Stimulated activated CD8-positive, alpha-beta memory T cell treated with anti-CD3 and anti-CD28 coated beads, Interleukin-4, amount 100 ng/mL, for 4 hours (primary cell): ENCODE measurements around the gene UBXN4.
"Not testable (repeated sequence)": the region's sequence is repeated elsewhere in the genome, so short reads cannot be mapped to it uniquely, and the experiment has no call there.

Source experiments
- DNase-seq, 2 donors: peaks; one replicate each; pipeline ENCODE4 v3.0.0-alpha.2; 2020; ENCODE audit warnings: low read depth in 2 of 2, low spot score in 1 of 2

Gene UBXN4, protein sequence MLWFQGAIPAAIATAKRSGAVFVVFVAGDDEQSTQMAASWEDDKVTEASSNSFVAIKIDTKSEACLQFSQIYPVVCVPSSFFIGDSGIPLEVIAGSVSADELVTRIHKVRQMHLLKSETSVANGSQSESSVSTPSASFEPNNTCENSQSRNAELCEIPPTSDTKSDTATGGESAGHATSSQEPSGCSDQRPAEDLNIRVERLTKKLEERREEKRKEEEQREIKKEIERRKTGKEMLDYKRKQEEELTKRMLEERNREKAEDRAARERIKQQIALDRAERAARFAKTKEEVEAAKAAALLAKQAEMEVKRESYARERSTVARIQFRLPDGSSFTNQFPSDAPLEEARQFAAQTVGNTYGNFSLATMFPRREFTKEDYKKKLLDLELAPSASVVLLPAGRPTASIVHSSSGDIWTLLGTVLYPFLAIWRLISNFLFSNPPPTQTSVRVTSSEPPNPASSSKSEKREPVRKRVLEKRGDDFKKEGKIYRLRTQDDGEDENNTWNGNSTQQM

GRCh38 chr2:135741395-135742324 is at the start of gene UBXN4:
TSS of gene UBXN4 (plus strand) at chr2:135741855. CDS start at chr2:135741930, 75 bp downstream.
- peak; percentile 79 to 95 for DNase-seq

DNA sequence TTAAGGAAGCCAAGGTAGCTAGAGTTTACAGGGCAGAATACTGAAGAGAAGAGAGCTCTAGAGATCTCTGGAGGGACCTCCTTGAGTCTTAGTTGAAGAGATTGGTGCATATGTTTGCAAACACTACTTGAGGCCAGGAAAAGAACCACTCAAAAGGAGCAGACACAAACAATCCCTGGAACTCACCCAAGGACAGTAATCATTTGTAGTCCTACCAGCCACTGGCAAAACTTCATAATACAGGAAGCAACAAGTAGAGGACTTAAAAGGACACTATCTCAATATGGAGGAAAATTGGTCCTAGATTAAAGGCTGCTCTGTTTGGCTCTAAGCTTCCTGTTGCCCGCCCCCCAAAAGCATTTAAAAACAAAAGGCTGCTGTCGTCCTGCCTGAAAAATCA is 46.9 kb upstream of the UBXN4 start:
- no peak for DNase-seq

- no peak for DNase-seq
Measured at GRCh38 chr2:135698838-135699237, 42.8 kb upstream of the UBXN4 start.

DNA sequence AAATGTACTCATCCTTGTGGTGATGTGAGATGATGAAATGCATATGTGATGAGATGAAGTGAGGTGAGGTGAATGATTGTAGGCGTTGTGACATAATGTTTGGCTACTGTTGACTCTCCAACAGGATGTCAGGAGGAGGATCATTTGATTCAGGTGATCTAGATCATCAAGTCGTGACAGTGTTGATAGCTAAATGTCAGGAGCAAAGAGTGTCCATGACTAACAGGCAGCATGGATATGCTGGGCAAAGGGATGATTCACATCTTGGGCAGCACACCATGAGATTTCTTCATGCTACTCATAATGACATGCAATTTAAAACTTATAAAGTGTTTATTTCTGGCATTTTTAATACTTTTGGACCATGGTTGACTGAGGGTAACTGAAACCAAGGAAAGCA is 40.2 kb upstream of the UBXN4 start:
- DNase-seq: no peak

- DNase-seq: no peak
Measured at GRCh38 chr2:135703300-135703699, 38.4 kb upstream of the UBXN4 start.

DNA sequence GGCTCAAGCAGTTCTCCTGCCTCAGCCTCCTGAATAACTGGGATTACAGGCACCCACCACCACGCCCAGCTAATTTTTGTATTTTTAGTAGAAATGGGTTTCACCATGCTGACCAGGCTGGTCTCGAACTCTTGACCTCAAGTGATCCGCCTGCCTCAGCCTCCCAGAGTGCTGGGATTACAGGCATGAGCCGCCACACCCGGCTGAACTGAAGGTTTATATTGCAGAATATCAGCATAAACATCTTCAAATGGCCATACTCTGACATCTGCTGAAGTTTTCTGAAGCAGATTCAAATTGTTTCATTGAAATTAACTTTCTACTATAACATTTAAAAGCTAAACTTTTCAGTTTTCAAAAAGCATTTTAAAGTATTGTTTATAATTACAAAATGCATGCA is 37.6 kb upstream of the UBXN4 start:
- DNase-seq: not testable (repeated sequence)

DNA sequence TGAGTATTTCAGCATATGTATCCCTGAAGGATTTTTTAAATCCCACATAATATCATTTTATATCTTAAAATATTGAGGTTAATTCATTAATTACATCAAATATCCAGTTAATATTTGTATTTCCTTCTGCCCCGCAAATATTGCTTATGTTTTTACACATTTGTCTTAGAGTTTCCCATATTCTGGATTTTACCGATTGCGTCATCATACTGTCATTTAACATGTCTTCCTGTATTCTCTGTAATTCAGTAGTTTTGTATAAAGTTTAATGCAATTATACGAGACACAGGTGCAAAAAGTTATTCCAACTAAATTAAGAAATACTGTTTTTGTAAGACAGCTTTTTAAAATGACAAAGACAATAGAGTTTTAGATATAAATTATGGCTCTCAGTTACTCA is 33.5 kb upstream of the UBXN4 start:
- DNase-seq: no peak

DNA sequence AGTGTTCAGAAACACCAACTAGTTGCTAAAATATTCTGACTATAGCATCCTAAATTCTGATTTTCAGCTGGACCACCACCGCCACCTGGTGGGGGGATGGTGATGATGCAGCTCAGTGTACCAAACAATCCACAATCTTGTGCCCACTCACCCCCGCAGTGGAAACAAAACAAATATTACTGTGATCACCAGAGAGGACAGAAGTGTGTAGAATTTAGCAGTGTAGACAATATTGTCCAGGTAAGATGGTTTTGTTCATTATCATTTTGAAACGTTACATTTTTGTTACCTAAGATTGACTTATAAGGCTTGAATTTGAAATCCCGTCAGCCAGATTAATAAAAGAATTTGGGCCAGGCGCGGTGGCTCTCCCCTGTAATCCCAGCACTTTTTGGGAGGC is 31.7 kb upstream of the UBXN4 start:
- peak; percentile 33 to 51 for DNase-seq

DNA sequence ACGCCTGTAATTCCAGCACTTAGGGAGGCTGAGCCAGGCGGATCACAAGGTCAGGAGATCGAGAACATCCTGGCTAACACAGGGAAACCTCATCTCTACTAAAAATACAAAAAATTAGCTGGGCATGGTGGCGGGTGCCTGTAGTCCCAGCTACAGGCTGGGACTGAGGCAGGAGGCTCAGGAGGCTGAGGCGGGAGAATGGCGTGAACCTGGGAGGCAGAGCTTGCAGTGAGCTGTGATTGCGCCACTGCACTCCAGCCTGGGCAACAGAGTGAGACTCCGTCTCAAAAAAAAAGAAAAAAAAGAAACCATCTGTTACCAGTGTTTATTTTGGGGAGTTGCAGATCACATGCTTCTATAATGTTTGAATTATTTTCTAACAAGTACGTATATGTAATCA is 26.6 kb upstream of the UBXN4 start:
- not testable (repeated sequence) for DNase-seq

GRCh38 chr2:135728064-135728743 is 13.5 kb upstream of the UBXN4 start:
- no peak for DNase-seq

DNA sequence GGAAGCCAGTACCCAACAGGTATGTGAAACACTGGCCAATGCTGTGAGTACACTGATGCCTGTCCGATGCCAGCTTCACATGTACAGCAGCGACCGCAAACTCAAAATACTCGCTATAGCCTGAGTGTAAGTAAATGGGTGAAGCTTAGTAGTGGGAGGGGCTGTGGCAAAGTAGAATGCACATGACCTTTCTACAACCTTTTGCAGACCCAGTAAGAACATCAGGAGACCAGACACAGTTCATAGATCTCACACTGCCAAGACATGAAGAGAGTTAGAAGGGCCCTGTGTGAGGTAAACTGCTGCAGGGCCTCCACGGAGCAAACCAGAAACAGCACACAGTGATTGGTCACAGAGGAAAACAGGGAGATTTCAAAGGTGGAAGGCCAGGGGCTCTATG is 9.1 kb upstream of the UBXN4 start:
- no peak for DNase-seq

GRCh38 chr2:135733045-135733444 is 8.6 kb upstream of the UBXN4 start:
- no peak for DNase-seq

DNA sequence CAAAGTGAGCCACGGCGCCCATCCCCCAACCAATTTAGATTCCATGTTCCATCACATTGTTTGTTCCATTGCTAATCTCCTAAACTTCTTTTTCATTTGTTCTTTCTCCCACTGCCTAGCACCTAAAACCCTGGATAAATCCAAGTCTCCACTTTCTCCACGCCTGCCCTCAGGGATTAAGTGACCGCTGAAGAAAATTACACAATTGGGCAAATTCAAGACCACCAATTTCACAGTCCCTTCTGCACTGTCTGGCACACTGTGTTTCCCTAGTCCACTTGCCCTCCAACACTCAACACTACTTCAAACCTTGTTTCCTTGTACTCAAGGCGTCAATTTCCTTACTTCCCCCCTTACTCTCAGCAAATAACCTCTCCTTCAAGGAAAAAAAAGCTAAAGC is 5.1 kb upstream of the UBXN4 start:
- no peak for DNase-seq

- no peak for DNase-seq
Measured at GRCh38 chr2:135740206-135740605, 1.4 kb upstream of the UBXN4 start.

DNA sequence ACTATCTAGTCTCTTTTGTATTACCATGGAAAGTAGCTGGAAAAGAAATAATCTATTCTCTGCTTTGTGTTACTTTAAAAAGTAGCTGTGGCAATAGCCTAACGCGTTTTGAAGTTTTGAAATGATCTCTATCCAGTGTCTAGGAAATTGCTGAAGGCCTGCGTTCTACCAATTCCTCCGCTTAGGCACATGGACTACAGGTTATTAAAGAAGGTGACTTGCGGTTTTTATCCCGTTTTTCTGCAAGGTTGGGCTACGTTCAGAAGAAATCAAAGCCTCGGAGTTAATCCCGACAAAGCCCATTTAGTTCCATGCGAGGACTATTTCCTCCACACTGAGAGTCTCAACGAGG is 636 bp upstream of the UBXN4 start:
- DNase-seq: no peak

DNA sequence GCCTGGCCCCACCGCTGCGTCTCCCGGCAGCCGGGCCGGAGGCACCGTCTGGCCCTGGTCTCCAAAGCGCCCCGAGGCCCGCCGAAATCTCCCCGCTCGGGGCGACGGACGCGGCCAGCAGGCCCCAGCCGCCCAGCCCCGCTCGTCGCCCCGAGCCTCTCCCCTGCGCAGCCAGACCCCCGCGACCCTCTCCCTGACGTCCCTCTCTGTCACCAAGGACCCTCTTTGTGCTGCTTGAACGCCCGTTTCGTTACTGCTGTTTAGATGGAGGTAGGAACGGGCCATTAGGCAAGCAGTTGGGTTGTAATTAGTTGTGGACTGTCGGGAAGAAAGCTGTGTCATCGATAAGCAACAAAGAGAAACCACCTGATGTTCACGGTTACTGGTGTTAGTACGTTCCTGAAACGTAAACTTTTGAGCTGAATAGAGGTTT is 686 bp downstream of the UBXN4 start:
- DNase-seq: no peak

GRCh38 chr2:135743860-135744259 is 2.2 kb downstream of the UBXN4 start:
- DNase-seq: no peak

DNA sequence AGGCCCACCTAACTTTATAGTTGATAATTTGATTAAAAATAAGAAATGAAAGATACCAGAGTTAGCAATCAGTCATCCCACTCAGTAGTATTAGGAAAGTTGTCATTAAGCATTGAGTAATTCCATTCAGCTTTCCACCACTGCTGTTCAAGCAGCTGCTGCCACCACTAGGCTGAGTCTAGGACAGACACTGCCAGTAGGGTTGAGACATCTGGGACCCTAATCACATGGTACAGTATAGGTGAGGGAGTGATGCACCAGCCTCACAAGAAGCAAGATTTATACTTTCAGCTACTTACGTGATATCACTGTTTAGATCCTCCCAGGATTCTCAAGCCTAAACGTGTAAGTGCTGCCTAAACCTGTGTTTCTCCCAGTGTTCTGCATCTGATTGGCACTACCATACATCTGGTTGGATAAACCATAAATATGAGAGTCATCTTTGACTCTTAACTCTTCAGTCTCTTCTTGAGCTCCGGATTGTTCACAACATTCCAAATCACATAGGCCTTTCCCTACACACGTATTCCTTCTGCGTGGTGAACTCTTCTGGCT is 3.2 kb downstream of the UBXN4 start:
- no peak for DNase-seq

DNA sequence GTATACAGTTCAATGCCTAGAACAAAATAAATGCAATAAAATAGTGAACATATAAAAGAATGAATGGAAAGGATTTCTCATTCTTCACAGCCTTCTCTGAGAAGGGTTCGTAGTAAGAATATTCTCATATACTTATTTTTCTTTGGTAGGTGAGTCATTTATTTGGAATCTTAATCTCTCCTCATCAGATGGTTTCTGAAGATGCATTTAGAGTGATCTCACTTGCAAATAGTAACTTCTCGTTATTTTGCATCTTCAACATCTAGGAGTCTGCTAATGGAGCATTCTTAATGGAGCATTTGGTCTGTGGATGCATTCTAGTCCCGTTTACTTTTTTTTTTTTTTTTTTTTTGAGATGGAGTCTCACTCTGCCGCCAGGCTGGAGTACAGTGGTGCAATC is 3.9 kb downstream of the UBXN4 start:
- no peak for DNase-seq

- DNase-seq: no peak
Measured at GRCh38 chr2:135755573-135755972, 13.9 kb downstream of the UBXN4 start.

DNA sequence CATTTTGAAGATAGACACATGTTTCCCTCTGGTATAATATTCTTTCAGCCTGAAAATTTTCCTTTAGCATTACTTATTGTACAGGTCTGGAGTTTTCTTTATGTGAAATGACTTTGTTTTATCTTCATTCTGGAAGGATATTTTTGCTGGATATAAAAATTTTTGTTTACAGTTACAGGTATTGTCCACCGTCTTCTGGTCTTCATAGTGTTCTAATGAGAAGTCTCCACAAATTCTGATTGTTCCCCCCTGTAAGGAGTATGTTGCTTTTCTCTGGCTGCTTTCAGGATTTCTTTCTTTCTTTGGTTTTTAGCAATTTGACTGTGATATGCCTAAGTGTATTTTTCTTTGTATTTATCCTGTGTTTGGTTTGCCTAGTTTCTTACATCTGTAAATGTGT is 15.0 kb downstream of the UBXN4 start:
- no peak for DNase-seq
